ENCODE results near the gene ARPC4. TPM values are rescaled to one million over a fixed set of nuclear protein-coding genes. Genes with fewer than 3 reads are reported as not detected.

ARPC4 gene
- total RNA-seq, 1 experiment from 2014 or later = 143 TPM

GRCh38 chr3:9825451-9826040 lies 32.7 kb downstream of the ARPC4 start:
- peaks cover 8% of the 10 kb centered on the region for H3K4me1 Mint-ChIP-seq
- ChIA-PET POLR2A (no interaction called here), CTCF (interaction anchor here (0.6 to 2.9 kb wide), 3 partner anchors 66 to 121 kb away, joined by 3 to 16 read pairs (median 4); partner anchors contain the start of gene CRELD1)
- ATAC-seq (0 out of 2 replicates have a peak, but pooled peaks have one; percentile 7), DNase-seq (ENCODE audit: low spot score) (no peak)
- TF ChIP-seq PREB (CRISPR knock-in tag; IDR thresholded peaks at IDR 0.05; ENCODE audit: borderline replicate concordance) (no peak), OVOL2 (CRISPR knock-in tag; IDR thresholded peaks at IDR 0.05; ENCODE audit: borderline replicate concordance) (no peak), USF2 (CRISPR knock-in tag; IDR thresholded peaks at IDR 0.05) (no peak), EMX1 (CRISPR knock-in tag; IDR thresholded peaks at IDR 0.05) (no peak)
- H3K4me3 Mint-ChIP-seq = no peak overlapping the region
- H3K27me3 Mint-ChIP-seq (ENCODE audit: low read depth) = no peaks in the 10 kb centered on the region
- H3K36me3 Mint-ChIP-seq = no peaks in the 10 kb centered on the region
- no peaks in the 10 kb centered on the region for H3K9me3 Mint-ChIP-seq
- no peak overlapping the region for H3K27ac Mint-ChIP-seq

GRCh38 chr3:9826815-9827573 lies 34.1 kb downstream of the ARPC4 start:
- Mint-ChIP-seq H3K4me3 (no peak overlapping the region), H3K27ac (no peak overlapping the region), H3K9me3 (no peaks in the 10 kb centered on the region), H3K4me1 (peaks cover 8% of the 10 kb centered on the region), H3K27me3 (ENCODE audit: low read depth) (no peaks in the 10 kb centered on the region), H3K36me3 (no peaks in the 10 kb centered on the region)
- CTCF ChIA-PET = interaction anchor here (0.6 to 2.9 kb wide), 20 partner anchors 9 to 236 kb away, joined by 3 to 22 read pairs (median 3); partner anchors contain the start of genes CRELD1, IL17RE and RPUSD3
- TF ChIP-seq CTCF (IDR thresholded peaks at IDR 0.05) (peak; percentile 69), SOX15 (CRISPR knock-in tag; IDR thresholded peaks at IDR 0.05) (no peak)
- ATAC-seq = peak; percentile 92
- DNase-seq (ENCODE audit: low spot score) = peak; percentile 45
- POLR2A ChIA-PET = interaction anchor here (0.7 kb wide), 1 partner anchor 17 kb away, joined by 4 read pairs; the partner anchor contains the start of gene RPUSD3

- CTCF ChIA-PET = interaction anchor here (2.9 kb wide), 1 partner anchor 104 kb away, joined by 16 read pairs; the partner anchor contains the start of gene CRELD1
- POLR2A ChIA-PET = no interaction called here
- no peaks in the 10 kb centered on the region for H3K27me3 Mint-ChIP-seq (ENCODE audit: low read depth)
Observed at GRCh38 chr3:9828801-9829755, 36.2 kb downstream of the ARPC4 start.

More at GRCh38 chr3:9828801-9829755, 36.2 kb downstream of the ARPC4 start:
- H3K4me1 Mint-ChIP-seq = peaks cover 8% of the 10 kb centered on the region
- no peaks in the 10 kb centered on the region for H3K9me3 Mint-ChIP-seq
- ATAC-seq (no peak), DNase-seq (ENCODE audit: low spot score) (no peak)
- H3K4me3 Mint-ChIP-seq = no peak overlapping the region
- no peak overlapping the region for H3K27ac Mint-ChIP-seq
- H3K36me3 Mint-ChIP-seq = no peaks in the 10 kb centered on the region
- TF ChIP-seq NFYB (CRISPR knock-in tag; conservative IDR thresholded peaks at IDR 0.05; ENCODE audit: low read depth) (no peak), RORB (CRISPR knock-in tag; IDR thresholded peaks at IDR 0.05) (no peak), E2F4 (CRISPR knock-in tag; IDR thresholded peaks at IDR 0.05; ENCODE audit: borderline replicate concordance, low read depth) (no peak)

Measured in WTC11 (cell line).